Neuronal stem cell (in vitro differentiated cells): ENCODE results near the gene GRM1.
A peak's percentile ranks its signal among the peaks of the same experiment; 100 is the strongest.

Source experiments
- DNase-seq: peaks from one replicate; pipeline ENCODE4 v3.0.0-alpha.2; 2013; ENCODE audit warnings: low spot score
- H2AFZ ChIP-seq: one replicate; pipeline ENCODE4 v1.6.1; 2013; ENCODE audit warnings: mild to moderate bottlenecking, low read length, inconsistent platforms
- H2AK5ac ChIP-seq: 2 replicates; pipeline ENCODE4 v1.6.1; 2013; ENCODE audit warnings: low read depth, mild to moderate bottlenecking, inconsistent platforms, low read length, moderate library complexity, mixed read lengths
- H2BK120ac ChIP-seq: 2 replicates; pipeline ENCODE4 v1.6.1; 2013; ENCODE audit warnings: low read depth, mild to moderate bottlenecking, inconsistent platforms, low read length, moderate library complexity, mixed read lengths
- H2BK12ac ChIP-seq: one replicate; pipeline ENCODE4 v1.6.1; 2013; ENCODE audit warnings: low read length, inconsistent platforms
- H2BK15ac ChIP-seq: 2 replicates; pipeline ENCODE4 v1.6.1; 2013; ENCODE audit warnings: mild to moderate bottlenecking, low read length, inconsistent platforms, mixed read lengths
- H2BK5ac ChIP-seq: one replicate; pipeline ENCODE4 v1.6.1; 2013; ENCODE audit warnings: inconsistent platforms, mild to moderate bottlenecking, low read length, moderate library complexity
- H3K14ac ChIP-seq: one replicate; pipeline ENCODE4 v1.6.1; 2013; ENCODE audit warnings: low read length, inconsistent platforms
- H3K18ac ChIP-seq: 2 replicates; pipeline ENCODE4 v1.6.1; 2013; ENCODE audit warnings: low read length, inconsistent platforms
- H3K23ac ChIP-seq: 2 replicates; pipeline ENCODE4 v1.6.1; 2013; ENCODE audit warnings: low read depth, mild to moderate bottlenecking, mixed read lengths, low read length, inconsistent platforms; ENCODE audit not compliant: poor library complexity
- H3K27ac ChIP-seq: replicated peaks from 3 replicates; pipeline ENCODE4 v1.5.1; 2013; ENCODE audit warnings: low read length, inconsistent platforms
- H3K27me3 ChIP-seq, 3 experiments: 2 replicates each; pipeline ENCODE4 v1.6.1; 2013; ENCODE audit warnings: low read length in 3 of 3, mild to moderate bottlenecking in 2 of 3, inconsistent platforms in 1 of 3, low read depth in 1 of 3, mixed read lengths in 1 of 3, moderate library complexity in 1 of 3; ENCODE audit not compliant: control insufficient read depth in 3 of 3, insufficient read depth in 3 of 3
- H3K36me3 ChIP-seq, 2 donors: replicated peaks in 1 of 2; 2 replicates each; pipeline ENCODE4 v1.6.1; 2013; ENCODE audit warnings: low read length in 2 of 2; ENCODE audit not compliant: control insufficient read depth in 2 of 2, insufficient read depth in 2 of 2
- H3K4ac ChIP-seq: 2 replicates; pipeline ENCODE4 v1.6.1; 2013; ENCODE audit warnings: inconsistent platforms, mild to moderate bottlenecking, low read length, moderate library complexity
- H3K4me1 ChIP-seq, 2 donors: 1 replicate in 1 of 2; 2 replicates in 1 of 2; pipeline ENCODE4 v1.6.1; 2013; ENCODE audit warnings: low read length in 2 of 2, low read depth in 1 of 2; ENCODE audit not compliant: control insufficient read depth in 2 of 2, insufficient read depth in 1 of 2
- H3K4me2 ChIP-seq: one replicate; pipeline ENCODE4 v1.6.1; 2013; ENCODE audit warnings: mild to moderate bottlenecking, low read length, inconsistent platforms; ENCODE audit not compliant: insufficient read depth, poor library complexity, severe bottlenecking
- H3K4me3 ChIP-seq, 2 donors: 2 replicates each; pipeline ENCODE4 v1.5.1; 2013; ENCODE audit warnings: low read length in 2 of 2, mild to moderate bottlenecking in 2 of 2, inconsistent platforms in 1 of 2, moderate library complexity in 1 of 2
- H3K79me1 ChIP-seq: one replicate; pipeline ENCODE4 v1.6.1; 2013; ENCODE audit warnings: low read depth, mild to moderate bottlenecking, inconsistent platforms, low read length, moderate library complexity
- H3K9ac ChIP-seq: one replicate; pipeline ENCODE4 v1.6.1; 2013; ENCODE audit warnings: mild to moderate bottlenecking, low read depth, low read length, inconsistent platforms; ENCODE audit not compliant: poor library complexity
- H3K9me3 ChIP-seq, 2 donors: replicated peaks in 1 of 2; 2 replicates each; pipeline versions ENCODE3 to v1.6.1; 2013; ENCODE audit warnings: low read length in 2 of 2, mild to moderate bottlenecking in 2 of 2, inconsistent platforms in 1 of 2, low read depth in 1 of 2, mixed read lengths in 1 of 2, moderate library complexity in 1 of 2; ENCODE audit not compliant: control insufficient read depth in 2 of 2, insufficient read depth in 1 of 2
- H4K8ac ChIP-seq: one replicate; pipeline ENCODE4 v1.6.1; 2013; ENCODE audit warnings: low read depth, mild to moderate bottlenecking, inconsistent platforms, low read length, moderate library complexity
- H4K91ac ChIP-seq: one replicate; pipeline ENCODE4 v1.6.1; 2013; ENCODE audit warnings: low read length, low read depth, mild to moderate bottlenecking, inconsistent platforms; ENCODE audit not compliant: poor library complexity
- WGBS, 2 donors: extraction: QIAGEN DNeasy Blood & Tissue Kit; methylation state at CpG; one replicate each; pipeline ENCODE4 v1.1.7; 2013; ENCODE audit warnings: missing lambda C conversion rate in 2 of 2, mixed read lengths in 1 of 2; ENCODE audit not compliant: insufficient read length in 2 of 2, insufficient replicate concordance in 1 of 2; ENCODE audit errors: extremely low coverage in 2 of 2; 5-methylcytosine and 5-hydroxymethylcytosine counted together

GRM1 gene

DNA sequence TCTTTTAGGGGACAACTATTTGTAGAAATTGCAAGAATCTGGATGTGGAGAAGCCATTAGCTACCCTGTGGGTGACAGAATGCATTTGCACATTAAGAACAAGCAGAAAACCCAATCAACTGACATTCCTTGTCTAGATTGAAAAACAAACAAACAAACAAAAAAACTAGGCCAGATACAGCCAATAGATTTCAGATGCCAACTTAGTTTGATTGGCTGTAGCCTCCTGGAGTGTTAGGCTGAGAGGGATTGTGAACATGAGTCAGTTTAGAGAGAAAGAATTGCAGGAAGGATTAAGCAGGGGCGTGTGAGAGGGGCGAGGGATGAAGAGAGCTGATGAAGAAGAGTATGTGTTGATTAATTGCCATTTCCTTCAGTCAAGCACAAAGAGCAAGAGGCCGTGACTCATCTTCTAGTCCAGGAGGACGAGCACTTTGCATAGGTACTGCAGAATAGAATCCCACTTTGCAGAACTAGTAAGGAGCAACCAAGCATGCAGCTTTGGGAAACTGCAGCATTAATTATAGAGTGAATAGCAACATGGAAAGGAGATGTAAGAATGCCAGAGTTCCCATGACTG, 326.7 kb downstream of the GRM1 start:
- Histone ChIP-seq H3K9ac (no peak overlapping the region), H4K8ac (no peak overlapping the region), H2BK15ac (no peak overlapping the region), H2AFZ (peak overlapping the region; percentile 42), H3K4ac (no peak overlapping the region), H3K9me3 (peaks cover 0 to 2% of the 10 kb centered on the region in 2 donors), H3K79me1 (no peaks in the 10 kb centered on the region), H3K18ac (no peak overlapping the region), H3K4me2 (no peak overlapping the region), H3K4me3 (no peak overlapping the region), H3K4me1 (peaks cover 2 to 5% of the 10 kb centered on the region in 2 donors), H4K91ac (no peak overlapping the region), H3K14ac (no peak overlapping the region), H3K23ac (no peak overlapping the region), H2BK120ac (no peak overlapping the region), H2AK5ac (no peak overlapping the region), H3K27ac (peak overlapping the region; percentile 25), H3K27me3 (no peaks in the 10 kb centered on the region), H2BK12ac (no peak overlapping the region), H2BK5ac (no peak overlapping the region), H3K36me3 (no peaks in the 10 kb centered on the region)
- no CpG with 5 or more reads among the region's 4 CpGs for WGBS, 2 donors
- peak; percentile 4 for DNase-seq

DNA sequence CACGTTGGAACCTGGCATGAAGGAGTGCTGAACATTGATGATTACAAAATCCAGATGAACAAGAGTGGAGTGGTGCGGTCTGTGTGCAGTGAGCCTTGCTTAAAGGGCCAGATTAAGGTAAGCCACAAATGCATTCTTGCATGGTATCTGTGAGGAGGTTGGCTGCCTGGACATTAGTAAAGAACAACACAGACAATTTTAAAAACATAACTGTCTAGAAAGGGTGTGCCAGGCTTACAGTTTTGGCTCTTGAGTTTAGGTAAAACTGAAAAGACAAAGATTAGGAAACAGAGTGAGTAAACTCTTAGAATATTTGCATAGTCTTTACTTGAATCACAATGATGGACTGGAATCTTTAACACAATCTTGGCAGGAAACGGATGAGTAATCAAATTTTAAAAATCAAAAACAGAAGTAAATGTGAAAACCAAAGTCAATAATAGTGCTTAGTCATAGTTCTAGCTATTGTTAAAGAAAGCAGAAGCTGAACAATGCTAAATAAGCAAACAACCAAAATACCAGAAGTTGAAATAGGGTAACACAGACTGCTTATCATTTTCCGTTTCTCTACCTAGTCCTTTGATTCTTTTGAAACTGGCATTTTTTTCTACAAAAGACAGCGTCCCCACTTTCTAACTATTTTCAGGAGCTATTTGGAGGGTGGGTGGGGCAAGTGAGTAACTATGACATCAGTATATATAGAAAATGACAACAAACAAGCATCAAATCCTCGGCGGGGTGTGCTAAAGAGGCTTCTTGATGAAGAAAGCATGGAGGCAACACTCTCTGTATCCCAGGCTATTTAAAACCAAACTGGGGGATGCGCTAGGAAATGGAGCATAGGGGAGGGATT, 328.9 kb downstream of the GRM1 start:
- Histone ChIP-seq H2AK5ac (peak overlapping the region; percentile 19), H3K4ac (no peak overlapping the region), H2BK15ac (no peak overlapping the region), H3K36me3 (no peaks in the 10 kb centered on the region), H3K79me1 (no peaks in the 10 kb centered on the region), H3K4me1 (peaks cover 2 to 4% of the 10 kb centered on the region in 2 donors), H4K91ac (no peak overlapping the region), H3K27me3 (no peaks in the 10 kb centered on the region), H3K14ac (no peak overlapping the region), H3K9ac (no peak overlapping the region), H3K18ac (no peak overlapping the region), H3K27ac (no peak overlapping the region), H3K4me3 (no peak overlapping the region), H3K4me2 (no peak overlapping the region), H3K23ac (no peak overlapping the region), H4K8ac (no peak overlapping the region), H2BK5ac (no peak overlapping the region), H2BK12ac (no peak overlapping the region), H2BK120ac (no peak overlapping the region), H3K9me3 (peaks cover 0 to 2% of the 10 kb centered on the region in 2 donors), H2AFZ (peak overlapping the region; percentile 36)
- no peak for DNase-seq
- WGBS, 2 donors: no CpG with 5 or more reads among the region's 8 CpGs

DNA sequence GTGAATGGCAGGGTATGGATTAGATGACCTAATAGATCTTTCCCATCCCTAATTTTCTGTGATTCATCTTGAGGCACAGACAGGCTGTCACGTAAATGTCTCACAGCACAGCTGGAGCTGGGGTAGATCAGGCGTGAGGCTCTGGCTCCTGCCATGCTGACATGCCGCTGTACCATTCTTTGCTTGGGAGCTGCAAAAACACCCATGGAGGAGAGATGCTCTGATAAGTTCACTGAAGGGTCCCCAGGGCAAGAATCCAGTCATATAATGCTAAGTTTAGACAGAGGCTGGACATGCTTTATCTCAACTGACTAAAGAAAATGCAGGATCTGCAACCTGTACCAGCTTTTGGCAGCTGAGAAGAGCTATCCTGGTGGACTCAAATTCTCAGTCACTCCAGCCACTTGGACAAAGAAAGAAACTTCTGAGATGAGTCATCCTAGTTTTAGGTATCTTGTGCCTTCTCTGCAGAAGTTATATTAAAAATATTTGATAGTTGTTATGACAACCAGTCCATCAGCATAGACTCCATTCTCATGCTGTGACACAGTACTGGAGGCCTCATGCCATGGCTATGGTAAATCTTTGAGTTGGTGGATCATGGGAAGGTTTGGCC, 329.7 kb downstream of the GRM1 start:
- H3K4me3 ChIP-seq: no peak overlapping the region
- no peak overlapping the region for H3K23ac ChIP-seq
- H3K27ac ChIP-seq: no peak overlapping the region
- peak overlapping the region; percentile 36 for H2AFZ ChIP-seq
- H4K91ac ChIP-seq: no peak overlapping the region
- no peak overlapping the region for H3K14ac ChIP-seq
- H3K27me3 ChIP-seq: no peaks in the 10 kb centered on the region
- peak overlapping the region; percentile 19 for H2AK5ac ChIP-seq
- H3K79me1 ChIP-seq: no peaks in the 10 kb centered on the region
- no peak overlapping the region for H2BK5ac ChIP-seq
- H3K4ac ChIP-seq: no peak overlapping the region
- H3K9ac ChIP-seq: no peak overlapping the region
- no peak overlapping the region for H3K18ac ChIP-seq
- DNase-seq: no peak
- no peak overlapping the region for H2BK12ac ChIP-seq
- H2BK15ac ChIP-seq: no peak overlapping the region
- H3K4me2 ChIP-seq: no peak overlapping the region
- H3K36me3 ChIP-seq: no peaks in the 10 kb centered on the region
- H3K9me3 ChIP-seq: peaks cover 0 to 2% of the 10 kb centered on the region in 2 donors
- peaks cover 2 to 4% of the 10 kb centered on the region in 2 donors for H3K4me1 ChIP-seq
- no peak overlapping the region for H4K8ac ChIP-seq
- no CpG with 5 or more reads among the region's 3 CpGs for WGBS, 2 donors
- H2BK120ac ChIP-seq: no peak overlapping the region

DNA sequence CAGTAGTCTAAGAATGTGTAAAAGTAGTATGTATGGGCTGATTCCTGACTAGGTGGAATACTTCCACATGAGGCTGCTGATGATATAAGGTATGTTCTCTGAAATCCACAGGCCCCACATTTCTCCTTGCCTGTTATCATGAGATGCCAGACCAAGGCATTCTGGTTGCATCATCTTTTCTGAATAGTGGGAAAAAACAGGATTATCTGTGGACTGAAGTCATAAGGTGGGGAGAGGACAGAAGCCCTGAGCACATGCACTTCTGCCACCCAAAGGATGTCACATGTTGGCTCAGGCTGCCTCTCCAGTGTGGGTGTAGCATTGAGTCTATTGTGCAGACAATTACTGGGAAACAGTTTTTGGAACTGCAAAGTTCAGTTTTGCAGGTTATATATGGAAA, 330.3 kb downstream of the GRM1 start:
- no peaks in the 10 kb centered on the region for H3K79me1 ChIP-seq
- H3K23ac ChIP-seq: no peak overlapping the region
- DNase-seq: no peak
- H3K4me2 ChIP-seq: no peak overlapping the region
- H3K9me3 ChIP-seq: peaks cover 0 to 2% of the 10 kb centered on the region in 2 donors
- H3K18ac ChIP-seq: no peak overlapping the region
- H2BK12ac ChIP-seq: no peak overlapping the region
- H2BK15ac ChIP-seq: no peak overlapping the region
- H3K4me1 ChIP-seq: peaks cover 2 to 4% of the 10 kb centered on the region in 2 donors
- no peak overlapping the region for H4K91ac ChIP-seq
- no peak overlapping the region for H3K4me3 ChIP-seq
- H2AK5ac ChIP-seq: no peak overlapping the region
- no peaks in the 10 kb centered on the region for H3K36me3 ChIP-seq
- no peak overlapping the region for H3K27ac ChIP-seq
- no peak overlapping the region for H4K8ac ChIP-seq
- H3K14ac ChIP-seq: no peak overlapping the region
- no peak overlapping the region for H3K9ac ChIP-seq
- H2AFZ ChIP-seq: no peak overlapping the region
- no peak overlapping the region for H2BK120ac ChIP-seq
- H2BK5ac ChIP-seq: no peak overlapping the region
- H3K27me3 ChIP-seq: no peaks in the 10 kb centered on the region
- no peak overlapping the region for H3K4ac ChIP-seq
